Cerebellar nuclear complex (tissue), 1 donor: ENCODE results near the gene PPP2R2C.

ENCODE experiments used
- DNase-seq, 2 experiments: peaks; one replicate each; lab custom pipeline; 2025; lab: John Stamatoyannopoulos, UW

PPP2R2C gene

GRCh38 chr4:6378493-6379445 lies 93.6 kb downstream of the PPP2R2C start:
- no peak for DNase-seq

GRCh38 chr4:6377626-6378492 lies 94.6 kb downstream of the PPP2R2C start:
- no peak for DNase-seq

- no peak for DNase-seq
Measured at GRCh38 chr4:6375620-6376295, 96.7 kb downstream of the PPP2R2C start.

- DNase-seq = no peak
Measured at GRCh38 chr4:6374575-6374974, 97.8 kb downstream of the PPP2R2C start.

- DNase-seq = no peak
Measured at GRCh38 chr4:6373541-6374410, 98.6 kb downstream of the PPP2R2C start.

GRCh38 chr4:6372649-6373525 lies 99.5 kb downstream of the PPP2R2C start:
- DNase-seq = peak in 1 of 2 experiments; percentile 9

GRCh38 chr4:6371812-6372211 lies 100.6 kb downstream of the PPP2R2C start:
- DNase-seq = no peak

GRCh38 chr4:6371271-6371670 lies 101.1 kb downstream of the PPP2R2C start:
- no peak for DNase-seq

- no peak for DNase-seq
Measured at GRCh38 chr4:6369924-6370645, 102.3 kb downstream of the PPP2R2C start.

GRCh38 chr4:6369511-6369910 lies 102.9 kb downstream of the PPP2R2C start:
- DNase-seq = no peak

GRCh38 chr4:6369035-6369434 lies 103.4 kb downstream of the PPP2R2C start:
- no peak for DNase-seq

- DNase-seq = no peak
Measured at GRCh38 chr4:6368601-6369000, 103.8 kb downstream of the PPP2R2C start.

GRCh38 chr4:6368096-6368495 lies 104.3 kb downstream of the PPP2R2C start:
- no peak for DNase-seq

GRCh38 chr4:6367371-6367851 lies 105.0 kb downstream of the PPP2R2C start:
- DNase-seq = no peak

GRCh38 chr4:6366581-6366980 lies 105.8 kb downstream of the PPP2R2C start:
- peak in 1 of 2 experiments; percentile 23 for DNase-seq

- DNase-seq = no peak
Measured at GRCh38 chr4:6365545-6366086, 106.8 kb downstream of the PPP2R2C start.

GRCh38 chr4:6364581-6364980 lies 107.8 kb downstream of the PPP2R2C start:
- DNase-seq = no peak

GRCh38 chr4:6364146-6364545 lies 108.3 kb downstream of the PPP2R2C start:
- DNase-seq = no peak

- no peak for DNase-seq
Measured at GRCh38 chr4:6362896-6363295, 109.5 kb downstream of the PPP2R2C start.
